NCI-H524 (cell line): Measurements from ENCODE around the gene PLIN5.

Experiments
- DNase-seq, 2 experiments: peaks; one replicate each; lab custom pipeline; 2025; lab: John Stamatoyannopoulos, UW

Gene PLIN5

GRCh38 chr19:4522291-4523002, 12.6 kb downstream of the PLIN5 start:
- no peak for DNase-seq

- no peak for DNase-seq
Observed at GRCh38 chr19:4521888-4522242, 13.2 kb downstream of the PLIN5 start.

GRCh38 chr19:4521170-4521887, 13.7 kb downstream of the PLIN5 start:
- no peak for DNase-seq

DNA sequence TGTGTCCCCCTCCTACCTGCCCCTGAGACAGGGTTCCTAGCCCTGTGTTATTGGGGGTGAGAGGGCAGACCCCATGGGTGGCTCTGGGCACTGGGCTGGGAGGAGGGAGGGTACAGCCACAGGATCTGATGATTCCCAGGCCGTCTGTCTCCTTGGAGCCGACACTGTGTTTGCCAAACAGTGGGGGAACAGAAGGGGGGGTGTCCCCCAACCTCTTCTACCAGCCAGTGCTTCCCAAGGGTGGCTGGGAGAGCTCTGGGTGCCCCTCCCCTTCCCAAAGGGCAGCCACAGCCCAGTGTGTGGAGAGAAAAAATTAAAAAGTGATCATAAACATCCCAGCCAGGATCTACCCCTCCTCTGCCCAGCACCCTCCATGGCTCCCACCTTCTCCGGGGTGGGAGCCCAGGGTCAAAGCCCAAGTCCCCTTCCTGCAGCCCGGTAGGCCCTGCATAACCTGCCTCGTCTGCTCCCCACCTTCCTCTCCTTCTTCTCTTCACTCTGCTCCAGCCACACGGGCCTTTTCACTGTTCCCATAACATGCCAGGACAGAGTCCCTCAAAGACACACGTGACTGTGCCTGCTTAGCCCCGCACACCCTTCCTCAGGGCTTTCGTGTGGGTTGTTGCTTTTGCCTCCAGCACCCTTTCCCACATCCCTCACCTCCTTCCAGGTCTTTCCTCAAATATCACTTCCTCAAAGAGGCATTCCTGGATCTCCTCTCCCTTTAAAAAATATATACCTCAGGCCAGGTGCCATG, 15.3 kb downstream of the PLIN5 start:
- no peak for DNase-seq

- no peak for DNase-seq
Observed at GRCh38 chr19:4519172-4519496, 15.9 kb downstream of the PLIN5 start.

GRCh38 chr19:4518345-4519171, 16.5 kb downstream of the PLIN5 start, which contains the start of gene PLIN4:
TSS of gene PLIN4 (minus strand) at chr19:4518486. CDS start at chr19:4518272, 214 bp downstream.
- peak in 1 of 2 experiments; percentile 35 for DNase-seq

GRCh38 chr19:4517451-4518057, 17.5 kb downstream of the PLIN5 start:
- no peak for DNase-seq

DNA sequence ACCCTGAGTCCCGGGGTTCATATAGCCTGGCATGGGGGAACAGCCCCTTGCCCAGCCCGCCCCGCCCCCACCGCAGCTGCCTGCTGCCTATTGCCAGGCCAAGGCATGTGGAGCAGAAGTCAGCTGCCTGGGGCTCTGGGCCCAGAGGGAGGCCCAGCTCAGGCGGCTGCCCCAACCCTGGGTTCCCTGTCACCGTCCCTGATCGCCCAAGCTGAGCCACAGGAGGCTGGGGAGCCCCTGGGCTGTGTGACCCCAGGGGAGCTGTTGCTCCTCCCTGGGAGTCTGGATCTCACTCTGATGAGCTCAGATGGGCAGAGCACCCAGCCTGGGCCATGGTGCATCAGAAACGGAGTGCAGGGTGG, 18.1 kb downstream of the PLIN5 start:
- DNase-seq, result no peak

- DNase-seq, result no peak
Observed at GRCh38 chr19:4516199-4516938, 18.7 kb downstream of the PLIN5 start.

DNA sequence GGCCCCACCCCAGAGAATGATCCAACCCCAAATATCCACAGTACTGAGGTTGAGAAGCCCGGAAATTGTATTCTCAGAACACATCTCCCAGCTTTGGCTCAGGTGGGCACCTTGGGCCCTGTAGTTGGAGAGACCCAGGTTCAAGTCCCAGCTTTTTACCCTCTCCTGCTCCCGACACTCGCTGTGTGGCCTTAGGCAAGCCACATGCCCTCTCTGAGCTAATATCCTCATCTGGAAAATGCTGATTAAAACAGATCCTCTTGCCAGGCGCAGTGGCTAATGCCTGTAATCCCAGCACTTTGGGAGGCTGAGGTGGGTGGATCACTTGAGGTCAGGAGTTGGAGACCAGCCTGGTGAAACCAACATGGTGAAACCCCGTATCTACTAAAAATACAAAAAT, 19.3 kb downstream of the PLIN5 start:
- no peak for DNase-seq

DNA sequence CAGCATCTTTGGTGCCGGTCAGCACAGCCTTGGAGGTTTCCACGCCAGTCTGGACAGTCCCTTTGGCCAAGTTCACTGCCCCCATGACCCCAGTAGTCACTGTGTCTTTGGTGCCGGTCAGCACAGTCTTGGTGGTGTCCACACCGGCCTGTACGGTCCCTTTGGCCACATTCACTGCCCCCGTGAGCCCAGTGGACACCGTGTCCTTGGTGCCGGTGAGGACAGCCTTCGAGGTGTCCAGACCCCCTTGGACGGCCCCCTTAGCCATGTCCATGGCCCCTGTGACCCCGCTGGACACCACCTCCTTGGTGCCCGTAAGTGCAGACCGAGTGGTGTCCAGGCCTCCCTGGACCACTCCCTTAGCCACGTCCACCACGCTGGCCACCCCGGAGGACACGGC, 21.8 kb downstream of the PLIN5 start:
- no peak for DNase-seq

GRCh38 chr19:4512070-4512469, 23.0 kb downstream of the PLIN5 start:
- no peak for DNase-seq

DNA sequence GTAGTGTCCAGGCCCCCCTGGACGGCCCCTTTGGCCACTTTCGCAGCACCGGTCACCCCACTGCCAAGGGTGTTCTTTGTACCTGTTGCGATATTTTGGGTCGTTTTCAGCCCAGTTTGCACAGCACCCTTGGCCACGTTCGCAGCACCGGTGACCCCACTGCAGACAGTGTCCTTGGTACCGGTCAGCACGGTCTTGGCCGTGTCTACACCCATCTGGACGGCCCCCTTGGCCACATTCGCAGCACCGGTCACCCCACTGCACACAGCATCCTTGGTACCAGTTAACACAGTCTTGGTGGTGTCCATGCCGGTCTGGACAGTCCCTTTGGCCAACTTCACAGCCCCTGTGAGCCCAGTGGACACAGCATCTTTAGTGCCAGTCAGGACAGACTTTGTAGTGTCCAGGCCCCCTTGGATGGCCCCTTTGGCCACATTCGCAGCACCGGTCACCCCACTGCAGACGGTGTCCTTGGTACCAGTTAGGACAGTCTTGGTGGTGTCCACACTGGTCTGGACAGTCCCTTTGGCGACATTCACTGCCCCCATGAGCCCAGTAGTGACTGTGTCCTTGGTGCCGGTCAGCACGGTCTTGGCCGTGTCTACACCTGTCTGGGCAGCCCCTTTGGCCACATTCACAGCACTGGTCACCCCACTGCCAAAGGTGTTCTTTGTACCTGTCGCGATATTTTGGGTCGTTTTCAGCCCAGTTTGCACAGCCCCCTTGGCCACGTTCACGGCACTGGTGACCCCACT, 23.5 kb downstream of the PLIN5 start:
- DNase-seq, result no peak

DNA sequence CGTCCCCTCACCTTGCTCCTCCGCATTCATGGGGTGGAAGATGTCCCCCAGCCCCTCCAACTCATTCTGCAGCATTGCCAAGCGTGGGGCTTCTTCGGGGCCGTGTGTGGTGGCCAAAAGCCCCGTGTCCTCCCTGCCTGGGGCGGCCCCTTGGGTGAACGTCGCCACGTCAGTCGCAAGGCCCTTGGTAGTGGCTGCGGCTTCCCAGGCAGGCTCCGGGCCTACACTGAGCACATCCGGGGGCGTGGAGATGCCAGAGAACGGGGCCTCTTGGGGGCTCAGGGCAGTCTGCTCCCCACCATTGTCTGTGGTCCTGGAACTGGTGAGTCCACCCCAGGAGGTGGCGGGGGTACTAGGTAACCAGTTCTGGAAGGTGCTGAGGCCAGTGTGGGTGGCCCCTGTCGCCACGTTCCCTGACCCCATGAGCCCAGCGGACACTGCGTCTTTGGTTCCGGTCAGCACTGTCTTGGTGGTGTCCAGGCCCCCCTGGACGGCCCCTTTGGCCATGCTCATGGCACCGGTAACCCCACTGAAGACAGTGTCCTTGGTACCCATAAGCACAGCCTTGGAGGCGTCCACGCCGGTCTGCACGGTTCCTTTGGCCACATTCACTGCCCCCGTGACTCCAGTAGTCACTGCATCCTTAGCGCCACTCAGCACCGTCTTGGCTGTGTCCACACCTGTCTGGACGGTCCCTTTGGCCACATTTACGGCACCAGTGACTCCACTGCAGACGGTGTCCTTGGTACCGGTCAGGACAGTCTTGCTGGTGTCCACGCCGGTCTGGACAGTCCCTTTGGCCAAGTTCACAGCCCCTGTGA, 24.4 kb downstream of the PLIN5 start:
- DNase-seq, result no peak

DNA sequence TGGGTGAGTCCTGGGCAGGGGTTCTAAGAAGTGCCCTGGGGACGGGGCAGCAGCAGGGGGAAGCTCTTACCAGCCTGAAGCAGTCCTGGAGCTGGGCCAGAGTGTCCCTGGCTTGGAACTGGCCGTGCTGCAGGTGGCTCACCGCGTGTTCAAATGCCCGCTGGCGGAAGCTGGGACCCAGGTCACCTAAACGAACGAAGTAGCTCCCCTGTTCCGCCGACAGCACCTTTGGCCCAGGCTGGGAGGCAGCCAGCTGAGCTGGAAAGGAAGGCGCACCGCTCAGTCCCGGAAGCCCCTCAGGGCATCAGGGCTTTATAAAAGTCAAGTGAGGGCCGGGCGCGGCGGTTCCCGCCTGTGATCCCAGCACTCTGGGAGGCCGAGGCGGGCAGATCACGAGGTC, 26.3 kb downstream of the PLIN5 start:
- no peak for DNase-seq

GRCh38 chr19:4507804-4508203, 27.2 kb downstream of the PLIN5 start:
- DNase-seq, result no peak

GRCh38 chr19:4507150-4507452, 27.9 kb downstream of the PLIN5 start:
- DNase-seq, result no peak

DNA sequence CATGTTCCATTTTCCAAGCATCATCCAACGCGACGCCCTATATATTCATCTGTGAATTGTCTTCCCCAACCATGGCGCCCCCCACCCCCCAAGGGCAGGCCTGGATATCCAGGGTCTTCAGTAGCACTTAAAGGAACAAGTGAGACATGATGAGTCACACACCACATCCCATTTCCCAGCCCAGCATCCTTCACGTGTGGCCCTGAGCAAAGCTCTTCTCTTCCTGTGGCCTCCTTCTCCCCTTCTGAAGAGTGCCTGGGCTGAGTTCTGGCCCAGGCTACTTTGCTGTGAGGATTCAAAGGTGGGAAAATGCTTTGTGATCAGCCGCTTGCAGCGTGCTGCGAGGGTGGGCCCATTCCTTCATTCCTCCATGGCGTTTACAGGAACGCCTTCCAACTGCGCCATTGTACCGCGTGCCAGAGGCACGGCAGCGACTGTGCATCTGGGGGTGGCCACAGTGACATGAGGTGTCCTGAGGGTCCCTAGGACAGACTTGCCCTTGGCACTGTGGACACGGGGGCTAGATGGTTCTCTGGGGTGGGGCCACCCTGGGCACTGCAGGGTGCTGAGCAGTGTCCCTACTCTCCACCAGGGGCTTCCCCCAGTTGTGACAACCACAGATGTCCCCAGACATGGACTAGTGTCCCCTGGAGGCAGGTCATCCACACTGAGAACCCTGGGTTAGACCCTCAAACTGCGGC, 28.4 kb downstream of the PLIN5 start:
- DNase-seq, result no peak
